SK-N-SH (cell line): ENCODE results near the gene LRRIQ4. TPM values are rescaled to one million over a fixed set of nuclear protein-coding genes. Genes with fewer than 3 reads are reported as not detected.

Source experiments
- CTCF ChIA-PET: fragments of 300-600, 350-600 bp; formaldehyde crosslinking; extraction: SDS; loops from one replicate; lab custom pipeline; 2021; lab: Yijun Ruan, JAX
- POLR2A ChIA-PET: fragments of 350-600 bp; sonication (Branson Sonifier 250); formaldehyde crosslinking; extraction: SDS; loops from one replicate; lab custom pipeline; 2020; ENCODE audit warnings: antibody characterized with exemption, inconsistent platforms; lab: Yijun Ruan, JAX
- DNase-seq: peaks from one replicate; pipeline ENCODE4 v3.0.0; 2012
- H2AFZ ChIP-seq: fragments of 200-600 bp; sonication (generic); 2 replicates; pipeline ENCODE4 v1.8.1; 2016; ENCODE audit warnings: antibody characterized with exemption, mild to moderate bottlenecking, low read depth
- H3F3A ChIP-seq: fragments of 200-600 bp; sonication (generic); replicated peaks from 2 replicates; pipeline ENCODE3; 2016; ENCODE audit warnings: antibody characterized with exemption, mild to moderate bottlenecking; ENCODE audit not compliant: insufficient read depth
- H3K27ac ChIP-seq, 2 experiments: fragments of 200-500 bp in 1 of 2; fragments of 200-600 bp in 1 of 2; sonication (Bioruptor generic) in 1 of 2; sonication (generic), shearing (Covaris generic) in 1 of 2; 2 replicates each; pipeline versions ENCODE4 v1.5.1 to v1.6.1; 2014 to 2016; ENCODE audit warnings: low read depth in 2 of 2, inconsistent platforms in 1 of 2, low read length in 1 of 2, mild to moderate bottlenecking in 1 of 2, mixed read lengths in 1 of 2
- H3K27me3 ChIP-seq: fragments of 200-600 bp; sonication (generic), shearing (Covaris generic); 2 replicates; pipeline ENCODE4 v1.6.1; 2016; ENCODE audit warnings: mixed run types; ENCODE audit not compliant: insufficient read depth
- H3K36me3 ChIP-seq, 2 experiments: fragments of 200-500 bp in 1 of 2; fragments of 200-600 bp in 1 of 2; sonication (Bioruptor generic) in 1 of 2; sonication (generic) in 1 of 2; replicated peaks in 1 of 2; 2 replicates each; pipeline versions ENCODE3 to v1.5.1; 2014 to 2016; ENCODE audit warnings: low read length in 1 of 2, mild to moderate bottlenecking in 1 of 2; ENCODE audit not compliant: insufficient read depth in 2 of 2, control insufficient read depth in 1 of 2
- H3K4me1 ChIP-seq, 2 experiments: fragments of 200-500 bp in 1 of 2; fragments of 200-600 bp in 1 of 2; sonication (Bioruptor generic) in 1 of 2; sonication (generic), shearing (Covaris generic) in 1 of 2; 2 replicates each; pipeline versions ENCODE4 v1.5.1 to v1.6.1; 2014 to 2016; ENCODE audit warnings: low read depth in 1 of 2, low read length in 1 of 2, mixed run types in 1 of 2; ENCODE audit not compliant: insufficient read depth in 2 of 2, control insufficient read depth in 1 of 2
- H3K4me2 ChIP-seq: fragments of 200-600 bp; sonication (generic), shearing (Covaris generic); 2 replicates; pipeline ENCODE4 v1.6.1; 2017; ENCODE audit warnings: mixed run types
- H3K4me3 ChIP-seq, 2 experiments: fragments of 200-500 bp in 1 of 2; fragments of 200-600 bp in 1 of 2; sonication (Bioruptor generic) in 1 of 2; sonication (generic), shearing (Covaris generic) in 1 of 2; 2 replicates each; pipeline versions ENCODE4 v1.5.1 to v1.8.1; 2014 to 2016; ENCODE audit warnings: low read depth in 2 of 2, inconsistent platforms in 1 of 2, low read length in 1 of 2, mild to moderate bottlenecking in 1 of 2, mixed read lengths in 1 of 2, moderate library complexity in 1 of 2
- H3K79me2 ChIP-seq: fragments of 200-600 bp; sonication (generic); 2 replicates; pipeline ENCODE4 v1.8.1; 2017; ENCODE audit warnings: mild to moderate bottlenecking; ENCODE audit not compliant: insufficient read depth
- H3K9ac ChIP-seq: fragments of 200-600 bp; sonication (generic); 2 replicates; pipeline ENCODE4 v1.6.1; 2017; ENCODE audit warnings: mixed run types
- H3K9me2 ChIP-seq: fragments of 200-600 bp; sonication (generic); 2 replicates; pipeline ENCODE4 v1.6.1; 2017; ENCODE audit warnings: mixed run types
- H3K9me3 ChIP-seq: fragments of 200-600 bp; sonication (generic); 2 replicates; pipeline ENCODE4 v1.6.1; 2017; ENCODE audit warnings: mixed run types, mild to moderate bottlenecking, moderate library complexity
- H4K20me1 ChIP-seq: fragments of 200-600 bp; sonication (generic); 2 replicates; pipeline ENCODE4 v1.6.1; 2017; ENCODE audit warnings: mild to moderate bottlenecking, mixed run types; ENCODE audit not compliant: insufficient read depth
- ELF1 ChIP-seq: IDR thresholded peaks from 2 replicates; pipeline ENCODE4 v1.4.0; 2012
- EZH2phosphoT487 ChIP-seq: fragments of 200-600 bp; sonication (generic); IDR thresholded peaks from 2 replicates; pipeline ENCODE4 v1.6.1; 2017; ENCODE audit warnings: low read depth, mixed run types, mild to moderate bottlenecking, antibody characterized with exemption, moderate library complexity, borderline replicate concordance
- FOSL2 ChIP-seq: IDR thresholded peaks from 2 replicates; pipeline ENCODE4 v1.4.0; 2012; ENCODE audit warnings: low read depth, mild to moderate bottlenecking, moderate library complexity, borderline replicate concordance
- FOXM1 ChIP-seq: IDR thresholded peaks from 2 replicates; pipeline ENCODE4 v1.4.0; 2012; ENCODE audit warnings: low read depth, mild to moderate bottlenecking
- GATA2 ChIP-seq: sonication (generic); formaldehyde crosslinking; IDR thresholded peaks from 2 replicates; pipeline ENCODE4 v1.5.0; 2020; ENCODE audit warnings: mild to moderate bottlenecking, missing genetic modification reagents
- MAX ChIP-seq: IDR thresholded peaks from 2 replicates; pipeline ENCODE4 v1.4.0; 2012; ENCODE audit warnings: low read depth
- MEF2A ChIP-seq: IDR thresholded peaks from 2 replicates; pipeline ENCODE4 v1.4.0; 2012; ENCODE audit warnings: low read depth, borderline replicate concordance
- MXI1 ChIP-seq: IDR thresholded peaks from 2 replicates; pipeline ENCODE4 v1.6.1; 2012; ENCODE audit warnings: mild to moderate bottlenecking, low read depth, low read length, improper control_type of control experiment
- NRF1 ChIP-seq: IDR thresholded peaks from 2 replicates; pipeline ENCODE4 v1.6.1; 2012; ENCODE audit warnings: low read depth, mild to moderate bottlenecking, low read length
- POLR2AphosphoS5 ChIP-seq: IDR thresholded peaks from 2 replicates; pipeline ENCODE4 v1.6.1; 2012; ENCODE audit warnings: low read depth, low read length
- RCOR1 ChIP-seq: fragments of 150-350 bp; IDR thresholded peaks from 2 replicates; pipeline ENCODE4 v1.6.1; 2017; ENCODE audit warnings: antibody characterized with exemption, low read length
- SMC3 ChIP-seq: IDR thresholded peaks from 2 replicates; pipeline ENCODE4 v1.6.1; 2012; ENCODE audit warnings: low read depth, low read length, improper control_type of control experiment
- TAF1 ChIP-seq: IDR thresholded peaks from 2 replicates; pipeline ENCODE4 v1.6.1; 2012; ENCODE audit warnings: low read depth, mild to moderate bottlenecking, low read length, moderate library complexity, borderline replicate concordance
- TEAD4 ChIP-seq: IDR thresholded peaks from 2 replicates; pipeline ENCODE4 v1.4.0; 2012; ENCODE audit warnings: mild to moderate bottlenecking, borderline replicate concordance; ENCODE audit not compliant: insufficient read depth
- USF1 ChIP-seq: IDR thresholded peaks from 2 replicates; pipeline ENCODE4 v1.4.0; 2012; ENCODE audit warnings: low read depth, borderline replicate concordance
- USF2 ChIP-seq: fragments of 150-350 bp; IDR thresholded peaks from 2 replicates; pipeline ENCODE4 v1.6.1; 2017; ENCODE audit warnings: antibody characterized with exemption, low read length, low read depth, borderline replicate concordance
- WGBS: methylation state at CpG from one replicate; pipeline ENCODE4 v1.1.6; 2017; ENCODE audit warnings: low lambda C conversion rate; 5-methylcytosine and 5-hydroxymethylcytosine counted together
- polyA plus RNA-seq, 3 experiments: library from polyadenylated mRNA; depleted of rRNA; stranded (reverse); fragments of >200 nt; gene quantifications; 2 replicates each; pipeline ENCODE4 v1.2.3, GENCODE V29; 2012

The LRRIQ4 gene
- polyA plus RNA-seq, 1 of the 3 experiments (the other 2 are of a cell fraction), result not detected

- Histone ChIP-seq H3F3A (peaks cover 21% of the 10 kb centered on the region), H3K4me2 (no peak overlapping the region), H2AFZ (no peak overlapping the region), H3K27ac (no peak overlapping the region), H3K27me3 (no peaks in the 10 kb centered on the region), H3K36me3 (peaks cover 79 to 93% of the 10 kb centered on the region in 2 experiments), H3K4me3 (no peak overlapping the region), H3K79me2 (peaks cover 7% of the 10 kb centered on the region), H3K9me2 (no peaks in the 10 kb centered on the region), H3K9me3 (no peaks in the 10 kb centered on the region), H3K9ac (no peak overlapping the region), H4K20me1 (no peaks in the 10 kb centered on the region), H3K4me1 (peaks cover 0 to 4% of the 10 kb centered on the region in 2 experiments; a peak in 1 of 4 replicates)
- 94% methylated on average over 4 of the region's 4 CpGs for WGBS
- TF ChIP-seq GATA2 (CRISPR knock-in tag) (no peak), NRF1 (no peak)
- CTCF ChIA-PET, result no interaction called here
- DNase-seq, result no peak
- POLR2A ChIA-PET, result no interaction called here
These were observed 25.6 kb upstream of the LRRIQ4 start for GRCh38 chr3:169787120-169787519.

GRCh38 chr3:169787791-169788190 is 24.9 kb upstream of the LRRIQ4 start:
- Histone ChIP-seq H2AFZ (no peak overlapping the region), H3K27ac (no peak overlapping the region), H3F3A (peaks cover 21% of the 10 kb centered on the region), H3K9ac (no peak overlapping the region), H3K9me2 (no peaks in the 10 kb centered on the region), H3K79me2 (peaks cover 4% of the 10 kb centered on the region), H3K4me2 (no peak overlapping the region), H4K20me1 (no peaks in the 10 kb centered on the region), H3K4me3 (no peak overlapping the region), H3K9me3 (no peaks in the 10 kb centered on the region), H3K4me1 (peaks cover 0 to 4% of the 10 kb centered on the region in 2 experiments; a peak in 1 of 4 replicates), H3K27me3 (no peaks in the 10 kb centered on the region), H3K36me3 (peaks cover 74 to 93% of the 10 kb centered on the region in 2 experiments)
- POLR2A ChIA-PET, result no interaction called here
- WGBS, result 91% methylated on average over 1 of the region's 1 CpG
- no peak for TF ChIP-seq USF2
- no peak for TF ChIP-seq POLR2AphosphoS5
- no peak for TF ChIP-seq TAF1
- no peak for TF ChIP-seq MXI1
- no peak for TF ChIP-seq MEF2A
- no peak for TF ChIP-seq TEAD4
- no peak for TF ChIP-seq RCOR1
- TF ChIP-seq USF1, result no peak
- no peak for TF ChIP-seq ELF1
- TF ChIP-seq EZH2phosphoT487, result no peak
- TF ChIP-seq FOSL2, result no peak
- TF ChIP-seq GATA2 (CRISPR knock-in tag), result no peak
- no peak for TF ChIP-seq FOXM1
- no peak for TF ChIP-seq MAX
- no peak for TF ChIP-seq SMC3
- CTCF ChIA-PET, result no interaction called here
- DNase-seq, result no peak
